GM10266 (cell line): ENCODE data around the gene CATSPER1.
"Not testable (repeated sequence)": the region's sequence is repeated elsewhere in the genome, so short reads cannot be mapped to it uniquely, and the experiment has no call there.

Experiments
- DNase-seq: peaks from one replicate; pipeline ENCODE4 v3.0.0; 2012; ENCODE audit errors: extremely low spot score
- CTCF ChIP-seq: IDR thresholded peaks from 2 replicates; pipeline ENCODE4 v1.5.1; 2012; ENCODE audit warnings: mild to moderate bottlenecking, low read depth; ENCODE audit not compliant: control insufficient read depth, insufficient read depth; ENCODE audit errors: missing control alignments

Gene CATSPER1

GRCh38 chr11:66011785-66012303, 14.4 kb downstream of the CATSPER1 start, which contains the start of gene CST6:
Gene CST6 (plus strand): TSS chr11:66012008. CDS start chr11:66012045, 37 bp downstream.
- no peak for TF ChIP-seq CTCF
- no peak for DNase-seq

GRCh38 chr11:66011239-66011784, 15.0 kb downstream of the CATSPER1 start:
- no peak for DNase-seq
- no peak for TF ChIP-seq CTCF

GRCh38 chr11:66010036-66010435, 16.2 kb downstream of the CATSPER1 start:
- not testable (repeated sequence) for DNase-seq

DNA sequence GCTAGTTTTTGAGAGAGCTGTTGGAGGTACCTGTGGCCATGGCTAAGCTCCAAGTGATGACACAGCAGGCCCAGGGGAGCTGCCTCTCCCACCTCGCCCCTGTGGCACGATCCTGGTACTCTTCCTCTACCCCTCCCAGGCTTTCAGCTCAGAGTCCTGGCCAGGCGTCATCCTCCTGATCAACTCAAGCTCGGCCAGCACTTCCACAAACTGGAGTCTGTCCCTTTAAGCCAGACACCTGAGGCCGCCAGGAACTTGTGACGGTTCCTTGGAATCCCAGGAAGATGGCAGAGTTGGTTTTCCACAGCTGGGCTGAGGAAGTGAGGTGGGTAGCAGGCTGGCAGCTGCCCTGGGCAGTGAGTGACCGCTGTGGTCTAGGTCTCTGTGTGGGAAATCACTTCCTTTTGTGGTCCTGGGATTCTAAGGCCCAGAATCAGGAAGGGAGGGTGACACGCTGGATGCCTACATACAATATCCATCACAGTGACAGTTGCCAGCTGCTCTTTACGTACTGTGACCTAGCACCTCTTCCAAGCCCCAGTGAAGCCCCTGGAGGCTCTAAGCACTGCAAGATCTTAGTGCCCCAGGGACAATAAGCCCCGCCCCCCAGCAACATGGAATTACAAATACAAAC, 17.7 kb downstream of the CATSPER1 start:
- DNase-seq: no peak
- no peak for TF ChIP-seq CTCF

GRCh38 chr11:66008095-66008467, 18.2 kb downstream of the CATSPER1 start:
- no peak for TF ChIP-seq CTCF

GRCh38 chr11:66007201-66007634, 19.1 kb downstream of the CATSPER1 start:
- TF ChIP-seq CTCF: no peak
- DNase-seq: no peak

More at GRCh38 chr11:66008095-66008467, 18.2 kb downstream of the CATSPER1 start:
- no peak for DNase-seq

DNA sequence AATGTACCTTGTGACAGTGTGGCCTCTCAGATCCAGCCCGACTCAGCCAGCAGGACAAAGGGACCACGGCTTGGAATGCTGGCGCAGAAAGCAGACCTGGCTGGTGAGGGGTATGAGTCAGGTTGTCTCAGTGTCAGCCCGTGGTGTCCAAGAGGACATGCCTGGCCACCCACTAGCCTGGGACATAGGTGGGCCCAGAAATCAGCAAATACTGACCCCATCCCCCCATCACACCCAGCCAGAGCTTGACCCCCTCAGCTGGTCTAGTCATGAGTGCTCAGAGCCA, 19.4 kb downstream of the CATSPER1 start:
- no peak for TF ChIP-seq CTCF
- DNase-seq: no peak
